DND-41 (cell line): ENCODE measurements around the gene PTPRD.

ENCODE experiments used
- EZH2 ChIP-seq: IDR thresholded peaks from 3 replicates; pipeline ENCODE4 v1.6.1; 2012; ENCODE audit warnings: borderline replicate concordance, low read depth, mild to moderate bottlenecking, moderate library complexity, low read length, inconsistent platforms; ENCODE audit not compliant: severe bottlenecking
- TF ChIP-seq, protein P1 (sequence below): IDR thresholded peaks from 2 replicates; pipeline ENCODE4 v1.5.1; 2012; ENCODE audit warnings: borderline replicate concordance, low read length, moderate library complexity, mild to moderate bottlenecking; ENCODE audit not compliant: poor library complexity, severe bottlenecking; ENCODE audit errors: extremely low read depth

DNA sequence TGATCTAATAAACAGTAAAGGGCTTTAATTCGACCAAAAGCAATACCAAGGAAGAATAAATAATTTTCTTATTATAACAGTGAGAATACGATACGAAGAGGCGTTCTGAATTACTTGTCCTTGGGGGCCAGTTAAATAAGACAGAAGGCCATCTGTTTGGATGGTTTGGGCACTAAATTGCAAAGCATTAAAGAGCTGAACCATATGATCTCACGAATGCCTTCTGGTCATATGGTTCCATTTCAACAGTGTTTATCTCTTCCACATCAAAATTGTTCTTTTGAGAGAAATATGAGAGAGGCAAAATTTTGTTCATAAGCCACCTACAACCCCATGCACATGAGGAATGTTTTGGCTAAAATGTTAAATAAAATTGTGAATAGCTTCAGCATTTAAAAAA lies 605.4 kb downstream of the PTPRD start:
- TF ChIP-seq EZH2, result no peak
- TF ChIP-seq, protein P1, sequence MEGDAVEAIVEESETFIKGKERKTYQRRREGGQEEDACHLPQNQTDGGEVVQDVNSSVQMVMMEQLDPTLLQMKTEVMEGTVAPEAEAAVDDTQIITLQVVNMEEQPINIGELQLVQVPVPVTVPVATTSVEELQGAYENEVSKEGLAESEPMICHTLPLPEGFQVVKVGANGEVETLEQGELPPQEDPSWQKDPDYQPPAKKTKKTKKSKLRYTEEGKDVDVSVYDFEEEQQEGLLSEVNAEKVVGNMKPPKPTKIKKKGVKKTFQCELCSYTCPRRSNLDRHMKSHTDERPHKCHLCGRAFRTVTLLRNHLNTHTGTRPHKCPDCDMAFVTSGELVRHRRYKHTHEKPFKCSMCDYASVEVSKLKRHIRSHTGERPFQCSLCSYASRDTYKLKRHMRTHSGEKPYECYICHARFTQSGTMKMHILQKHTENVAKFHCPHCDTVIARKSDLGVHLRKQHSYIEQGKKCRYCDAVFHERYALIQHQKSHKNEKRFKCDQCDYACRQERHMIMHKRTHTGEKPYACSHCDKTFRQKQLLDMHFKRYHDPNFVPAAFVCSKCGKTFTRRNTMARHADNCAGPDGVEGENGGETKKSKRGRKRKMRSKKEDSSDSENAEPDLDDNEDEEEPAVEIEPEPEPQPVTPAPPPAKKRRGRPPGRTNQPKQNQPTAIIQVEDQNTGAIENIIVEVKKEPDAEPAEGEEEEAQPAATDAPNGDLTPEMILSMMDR, result no peak
